DND-41 (cell line): Measurements from ENCODE around the gene SLC38A3.

Experiments used
- EZH2 ChIP-seq: IDR thresholded peaks from 3 replicates; pipeline ENCODE4 v1.6.1; 2012; ENCODE audit warnings: borderline replicate concordance, low read depth, mild to moderate bottlenecking, moderate library complexity, low read length, inconsistent platforms; ENCODE audit not compliant: severe bottlenecking
- TF ChIP-seq, protein P1 (sequence below): IDR thresholded peaks from 2 replicates; pipeline ENCODE4 v1.5.1; 2012; ENCODE audit warnings: borderline replicate concordance, low read length, moderate library complexity, mild to moderate bottlenecking; ENCODE audit not compliant: poor library complexity, severe bottlenecking; ENCODE audit errors: extremely low read depth

DNA sequence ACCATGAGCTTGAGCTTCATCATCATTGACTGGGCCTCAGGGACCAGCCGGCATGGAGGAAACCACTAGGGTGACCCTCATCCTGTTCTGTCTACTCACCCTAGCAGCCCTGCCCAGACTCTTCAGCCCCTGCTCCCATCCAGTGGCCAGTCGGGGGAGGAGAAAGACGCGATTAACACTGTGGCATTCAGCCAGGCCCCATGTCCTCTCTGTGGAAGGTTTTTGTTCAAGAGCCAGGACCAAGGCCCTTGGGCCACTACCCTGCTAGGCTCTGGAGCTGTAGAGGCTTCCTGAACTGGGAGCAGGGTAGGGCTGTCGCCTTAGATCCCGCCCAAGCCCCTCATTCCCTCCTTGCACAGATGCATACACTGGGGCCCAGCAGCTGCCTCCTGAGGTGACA is 15.0 kb downstream of the SLC38A3 start:
- TF ChIP-seq, protein P1, sequence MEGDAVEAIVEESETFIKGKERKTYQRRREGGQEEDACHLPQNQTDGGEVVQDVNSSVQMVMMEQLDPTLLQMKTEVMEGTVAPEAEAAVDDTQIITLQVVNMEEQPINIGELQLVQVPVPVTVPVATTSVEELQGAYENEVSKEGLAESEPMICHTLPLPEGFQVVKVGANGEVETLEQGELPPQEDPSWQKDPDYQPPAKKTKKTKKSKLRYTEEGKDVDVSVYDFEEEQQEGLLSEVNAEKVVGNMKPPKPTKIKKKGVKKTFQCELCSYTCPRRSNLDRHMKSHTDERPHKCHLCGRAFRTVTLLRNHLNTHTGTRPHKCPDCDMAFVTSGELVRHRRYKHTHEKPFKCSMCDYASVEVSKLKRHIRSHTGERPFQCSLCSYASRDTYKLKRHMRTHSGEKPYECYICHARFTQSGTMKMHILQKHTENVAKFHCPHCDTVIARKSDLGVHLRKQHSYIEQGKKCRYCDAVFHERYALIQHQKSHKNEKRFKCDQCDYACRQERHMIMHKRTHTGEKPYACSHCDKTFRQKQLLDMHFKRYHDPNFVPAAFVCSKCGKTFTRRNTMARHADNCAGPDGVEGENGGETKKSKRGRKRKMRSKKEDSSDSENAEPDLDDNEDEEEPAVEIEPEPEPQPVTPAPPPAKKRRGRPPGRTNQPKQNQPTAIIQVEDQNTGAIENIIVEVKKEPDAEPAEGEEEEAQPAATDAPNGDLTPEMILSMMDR = no peak
- TF ChIP-seq EZH2 = no peak
